Measurements from ENCODE around the gene NSL1. TPM values are rescaled to one million over a fixed set of nuclear protein-coding genes. Genes with fewer than 3 reads are reported as not detected.
A peak's percentile ranks its signal among the peaks of the same experiment; 100 is the strongest.
"Not testable (repeated sequence)": the region's sequence is repeated elsewhere in the genome, so short reads cannot be mapped to it uniquely, and the experiment has no call there.

The NSL1 gene
- polyA plus RNA-seq, 1 donor from 2014 or later: 71.5 TPM

DNA sequence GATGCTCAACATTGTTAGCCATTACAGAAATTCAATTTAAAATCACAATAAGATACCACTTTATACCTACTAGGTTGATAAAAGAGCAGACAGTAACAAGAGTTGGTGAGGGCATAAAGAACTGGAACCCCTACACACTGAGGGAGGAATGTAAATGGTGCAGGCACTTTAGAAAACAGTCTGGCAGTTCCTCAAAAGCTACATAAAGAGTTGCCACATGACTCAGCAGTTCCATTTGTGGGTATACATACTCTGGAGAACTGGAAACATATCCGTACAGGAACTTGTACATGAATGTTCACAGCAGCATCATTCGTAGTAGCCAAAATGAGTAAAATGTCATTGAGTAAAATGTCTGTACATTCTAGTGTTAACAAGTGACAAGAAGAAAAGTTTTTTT is 17.0 kb downstream of the NSL1 start:
- peaks cover 10 to 13% (median 11%) of the 10 kb centered on the region in 3 donors for H3K9me3 Mint-ChIP-seq
- H3K4me1 Mint-ChIP-seq: peaks cover 11 to 25% (median 21%) of the 10 kb centered on the region in 3 donors
- H3K27me3 Mint-ChIP-seq: no peaks in the 10 kb centered on the region
- peak overlapping the region in 1 of 3 donors; percentile 59 for H3K27ac Mint-ChIP-seq
- peaks cover 21% of the 10 kb centered on the region for H3K36me3 Mint-ChIP-seq
- no peak overlapping the region for H3K4me3 Mint-ChIP-seq

GRCh38 chr1:212773011-212773410 is 18.6 kb downstream of the NSL1 start:
- Mint-ChIP-seq H3K27me3 (no peaks in the 10 kb centered on the region), H3K9me3 (peaks cover 18 to 21% (median 19%) of the 10 kb centered on the region in 3 donors), H3K36me3 (peaks cover 25% of the 10 kb centered on the region), H3K4me3 (peak overlapping the region in 1 of 4 donors; percentile 17), H3K4me1 (peaks cover 12 to 25% (median 21%) of the 10 kb centered on the region in 3 donors), H3K27ac (no peak overlapping the region)

DNA sequence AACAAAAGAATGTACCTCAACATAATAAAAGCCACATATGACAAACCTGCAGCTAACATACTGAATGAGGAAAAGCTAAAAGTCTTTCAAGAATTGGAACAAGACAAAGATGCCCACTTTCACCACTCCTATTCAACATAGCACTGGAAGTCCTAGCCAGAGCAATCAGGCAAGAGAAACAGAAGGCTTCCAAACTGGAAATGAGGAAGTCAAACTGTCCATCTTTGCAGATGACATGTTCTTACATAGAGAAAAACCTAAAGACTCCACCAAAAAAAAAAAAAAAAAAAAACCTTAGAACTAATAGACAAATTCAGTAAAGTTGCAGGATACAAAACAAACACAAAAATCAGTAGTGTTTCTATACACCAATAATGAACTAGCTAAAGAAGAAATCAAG is 20.2 kb downstream of the NSL1 start:
- Mint-ChIP-seq H3K27ac (no peak overlapping the region), H3K4me3 (no peak overlapping the region), H3K4me1 (peaks cover 17 to 22% (median 21%) of the 10 kb centered on the region in 3 donors), H3K9me3 (peaks cover 18 to 24% (median 24%) of the 10 kb centered on the region in 3 donors), H3K36me3 (peaks cover 24% of the 10 kb centered on the region), H3K27me3 (no peaks in the 10 kb centered on the region)

DNA sequence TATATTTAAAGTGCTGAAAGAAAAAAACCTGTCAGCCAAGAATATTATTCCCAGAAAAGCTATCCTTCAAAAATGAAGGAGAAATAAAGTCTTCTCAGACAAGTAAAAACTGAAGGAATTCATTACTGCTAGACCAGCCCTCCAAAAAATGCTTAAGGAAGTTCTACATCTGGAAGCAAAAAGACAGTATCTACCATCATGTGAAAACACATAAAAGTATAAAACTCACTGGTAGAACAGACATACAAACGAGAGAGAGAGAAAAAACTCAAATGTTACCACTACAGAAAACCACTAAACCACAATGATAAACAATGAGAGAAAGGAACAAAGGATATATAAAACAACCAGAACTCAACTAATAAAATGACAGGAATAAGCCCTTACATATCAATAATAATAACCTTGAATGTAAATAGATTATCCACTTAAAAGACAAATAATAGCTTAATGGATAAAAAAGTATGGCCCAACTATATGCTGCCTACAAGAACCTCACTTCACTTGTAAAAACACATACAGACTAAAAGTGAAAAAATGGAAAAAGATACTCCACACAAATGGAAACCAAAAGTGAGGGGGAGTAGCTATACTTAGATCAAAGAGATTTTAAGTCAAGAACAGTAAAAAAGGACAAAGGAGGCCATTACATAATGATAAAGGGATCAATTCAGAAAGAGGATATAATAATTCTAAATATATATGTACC is 22.0 kb downstream of the NSL1 start:
- Mint-ChIP-seq H3K9me3 (peaks cover 18 to 24% (median 24%) of the 10 kb centered on the region in 3 donors), H3K4me3 (no peak overlapping the region), H3K27ac (no peak overlapping the region), H3K36me3 (peaks cover 27% of the 10 kb centered on the region), H3K27me3 (no peaks in the 10 kb centered on the region), H3K4me1 (peaks cover 21 to 27% (median 27%) of the 10 kb centered on the region in 3 donors)

DNA sequence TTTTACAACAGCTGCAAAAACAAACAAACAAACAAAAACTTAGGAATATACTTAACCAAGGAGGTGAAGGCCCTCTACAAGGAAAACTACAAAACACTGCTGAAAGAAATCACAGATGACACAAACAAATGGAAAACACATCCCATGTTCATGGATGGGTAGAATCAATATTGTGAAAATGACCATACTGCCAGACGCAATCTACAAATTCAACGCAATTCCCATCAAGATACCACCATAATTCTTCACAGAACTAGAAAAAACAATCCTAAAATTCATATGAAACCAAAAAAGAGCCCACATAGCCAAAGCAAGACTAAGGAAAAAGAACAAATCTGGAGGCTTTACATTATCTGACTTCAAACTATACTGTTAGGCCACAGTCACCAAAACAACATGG is 24.8 kb downstream of the NSL1 start:
- H3K36me3 Mint-ChIP-seq: peaks cover 17% of the 10 kb centered on the region
- H3K4me1 Mint-ChIP-seq: peaks cover 10 to 22% (median 16%) of the 10 kb centered on the region in 3 donors
- H3K27me3 Mint-ChIP-seq: not testable (repeated sequence)
- peak overlapping the region in 1 of 4 donors; percentile 42 for H3K4me3 Mint-ChIP-seq
- H3K9me3 Mint-ChIP-seq: peaks cover 16 to 24% (median 24%) of the 10 kb centered on the region in 3 donors
- peak overlapping the region in 1 of 3 donors; percentile 48 for H3K27ac Mint-ChIP-seq

GRCh38 chr1:212764718-212765281 is 26.8 kb downstream of the NSL1 start:
- not testable (repeated sequence) for H3K4me3 Mint-ChIP-seq, H3K36me3 Mint-ChIP-seq, H3K27me3 Mint-ChIP-seq
- Mint-ChIP-seq H3K27ac (peak overlapping the region in 1 of 3 donors; percentile 64), H3K9me3 (peaks cover 9 to 15% (median 14%) of the 10 kb centered on the region in 3 donors), H3K4me1 (peaks cover 12 to 20% (median 14%) of the 10 kb centered on the region in 3 donors)

DNA sequence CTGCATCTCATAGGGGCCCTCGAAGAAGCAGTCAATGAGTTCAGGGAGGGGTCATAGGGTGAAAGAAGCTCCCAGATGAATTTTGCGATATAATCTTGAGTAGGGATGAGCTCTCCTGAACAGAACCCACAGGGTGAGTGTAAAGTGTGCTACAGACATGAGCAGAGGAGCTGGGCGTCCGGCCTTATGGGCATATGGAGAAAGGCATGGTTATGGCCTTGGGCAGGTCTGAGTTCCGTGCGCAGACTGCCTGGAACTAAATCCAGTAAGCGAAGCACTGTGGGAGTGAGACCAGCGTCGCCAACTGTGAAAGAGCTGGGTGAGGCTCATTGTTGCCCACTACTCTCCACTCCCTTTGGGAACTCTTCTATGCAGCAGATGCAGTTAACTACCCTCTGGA is 28.7 kb downstream of the NSL1 start:
- Mint-ChIP-seq H3K9me3 (peaks cover 0 to 4% (median 4%) of the 10 kb centered on the region in 3 donors), H3K27ac (peak overlapping the region in 1 of 3 donors; percentile 71)

GRCh38 chr1:212762234-212762633 is 29.3 kb downstream of the NSL1 start:
- Mint-ChIP-seq H3K36me3 (peaks cover 3% of the 10 kb centered on the region), H3K9me3 (peaks cover 0 to 4% (median under 1%) of the 10 kb centered on the region in 3 donors), H3K4me3 (no peak overlapping the region), H3K27ac (no peak overlapping the region), H3K27me3 (no peaks in the 10 kb centered on the region), H3K4me1 (peaks cover 6 to 24% (median 11%) of the 10 kb centered on the region in 3 donors)

More for the DNA sequence above, 28.7 kb downstream of the NSL1 start:
- H3K4me3 Mint-ChIP-seq: no peak overlapping the region
- H3K4me1 Mint-ChIP-seq: peaks cover 10 to 24% (median 11%) of the 10 kb centered on the region in 3 donors
- H3K27me3 Mint-ChIP-seq: no peaks in the 10 kb centered on the region
- H3K36me3 Mint-ChIP-seq: peaks cover 5% of the 10 kb centered on the region

DNA sequence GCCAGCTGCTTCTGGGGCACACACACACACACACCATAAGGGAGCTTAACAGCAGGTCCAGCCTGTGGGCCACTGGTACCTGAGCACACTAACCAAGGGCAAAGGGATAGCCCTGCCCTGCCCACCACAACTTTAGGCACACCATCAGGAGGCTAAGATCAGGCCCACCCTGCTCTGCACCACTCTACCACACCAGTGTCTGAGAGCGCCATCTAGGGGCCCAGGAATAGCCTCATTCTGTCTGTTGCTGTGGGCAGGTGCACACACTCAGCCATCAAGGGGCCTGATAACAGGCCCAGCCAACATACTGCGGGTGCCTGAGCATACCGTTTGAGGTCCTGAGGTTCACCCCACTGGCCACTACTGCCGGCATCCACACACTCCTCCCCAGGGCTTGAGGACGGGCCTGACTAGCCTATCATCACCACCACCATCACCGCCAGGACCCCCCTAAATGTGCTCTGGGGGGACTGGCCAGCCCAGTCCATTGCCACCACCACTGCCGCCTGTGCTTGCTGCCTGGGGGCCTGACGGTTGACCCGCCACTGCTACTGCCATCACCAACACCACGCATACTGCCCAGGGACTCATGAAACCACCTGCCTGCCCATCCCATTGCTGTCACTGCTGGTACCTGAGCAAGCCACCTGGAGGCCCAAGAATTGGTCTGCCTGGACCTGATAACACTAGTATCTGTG is 31.3 kb downstream of the NSL1 start:
- Mint-ChIP-seq H3K36me3 (no peaks in the 10 kb centered on the region), H3K27ac (peak overlapping the region in 1 of 3 donors; percentile 78), H3K27me3 (no peaks in the 10 kb centered on the region), H3K4me1 (peaks cover 3 to 22% (median 11%) of the 10 kb centered on the region in 3 donors), H3K4me3 (no peak overlapping the region), H3K9me3 (no peaks in the 10 kb centered on the region)

DNA sequence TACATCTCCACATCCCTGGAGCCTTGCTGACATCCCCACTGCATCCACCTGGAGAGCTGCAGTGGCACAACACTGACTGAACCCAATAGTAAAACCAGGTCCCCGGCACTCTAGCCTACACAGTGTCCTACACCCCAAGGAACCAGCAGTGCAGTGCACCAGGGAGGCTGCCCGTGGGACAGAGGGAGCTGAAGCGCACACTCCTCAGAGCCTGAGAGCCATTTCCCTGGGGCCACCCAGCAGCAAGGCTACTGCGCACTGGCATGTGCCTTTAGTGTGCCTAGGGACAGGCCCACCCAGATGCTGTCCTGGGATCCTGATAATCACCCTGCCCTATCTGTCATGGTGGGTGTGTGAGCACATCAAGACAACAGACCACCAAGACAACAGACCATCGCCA is 31.9 kb downstream of the NSL1 start:
- H3K4me3 Mint-ChIP-seq: no peak overlapping the region
- H3K27ac Mint-ChIP-seq: peak overlapping the region in 1 of 3 donors; percentile 78
- no peaks in the 10 kb centered on the region for H3K36me3 Mint-ChIP-seq
- no peaks in the 10 kb centered on the region for H3K27me3 Mint-ChIP-seq
- H3K9me3 Mint-ChIP-seq: no peaks in the 10 kb centered on the region
- H3K4me1 Mint-ChIP-seq: peaks cover 5 to 20% (median 6%) of the 10 kb centered on the region in 3 donors

GRCh38 chr1:212754680-212755079 is 36.9 kb downstream of the NSL1 start:
- Mint-ChIP-seq H3K36me3 (no peaks in the 10 kb centered on the region), H3K27me3 (no peaks in the 10 kb centered on the region), H3K27ac (peak overlapping the region in 2 of 3 donors; percentile 14 to 71), H3K4me1 (peaks cover 29 to 38% (median 34%) of the 10 kb centered on the region in 3 donors), H3K4me3 (peak overlapping the region in 1 of 4 donors; percentile 15), H3K9me3 (no peaks in the 10 kb centered on the region)

- H3K27ac Mint-ChIP-seq: peak overlapping the region in 2 of 3 donors; percentile 71 to 74
- peak overlapping the region; percentile 1 to 91 (median 42) for H3K4me3 Mint-ChIP-seq
- peaks cover 29 to 38% (median 34%) of the 10 kb centered on the region in 3 donors for H3K4me1 Mint-ChIP-seq
- no peaks in the 10 kb centered on the region for H3K27me3 Mint-ChIP-seq
- no peaks in the 10 kb centered on the region for H3K36me3 Mint-ChIP-seq
- no peaks in the 10 kb centered on the region for H3K9me3 Mint-ChIP-seq
Observed at GRCh38 chr1:212754193-212754592, 37.4 kb downstream of the NSL1 start.

DNA sequence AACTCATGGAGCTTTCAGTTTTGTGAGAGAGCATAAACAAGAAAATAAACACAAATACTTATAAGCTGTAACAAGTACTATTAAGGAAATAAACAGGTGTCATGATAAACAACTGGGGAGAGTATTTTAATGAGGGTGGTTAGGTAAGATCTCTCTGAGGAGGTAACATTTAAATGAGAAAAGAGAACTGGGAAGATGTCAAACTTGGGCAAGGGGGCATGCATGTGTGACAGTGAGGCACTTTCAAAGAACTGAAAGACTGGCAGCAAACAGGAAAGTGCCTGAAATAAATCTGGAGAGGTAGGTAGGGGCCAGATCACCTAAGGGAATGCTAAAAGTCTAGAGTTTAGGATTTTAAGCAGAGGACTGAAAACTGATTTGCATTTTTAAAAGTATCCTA is 37.8 kb downstream of the NSL1 start:
- no peaks in the 10 kb centered on the region for H3K36me3 Mint-ChIP-seq
- peak overlapping the region; percentile 1 to 91 (median 42) for H3K4me3 Mint-ChIP-seq
- H3K4me1 Mint-ChIP-seq: peaks cover 29 to 37% (median 34%) of the 10 kb centered on the region in 3 donors
- H3K27ac Mint-ChIP-seq: peak overlapping the region in 1 of 3 donors; percentile 71
- no peaks in the 10 kb centered on the region for H3K27me3 Mint-ChIP-seq
- H3K9me3 Mint-ChIP-seq: no peaks in the 10 kb centered on the region

DNA sequence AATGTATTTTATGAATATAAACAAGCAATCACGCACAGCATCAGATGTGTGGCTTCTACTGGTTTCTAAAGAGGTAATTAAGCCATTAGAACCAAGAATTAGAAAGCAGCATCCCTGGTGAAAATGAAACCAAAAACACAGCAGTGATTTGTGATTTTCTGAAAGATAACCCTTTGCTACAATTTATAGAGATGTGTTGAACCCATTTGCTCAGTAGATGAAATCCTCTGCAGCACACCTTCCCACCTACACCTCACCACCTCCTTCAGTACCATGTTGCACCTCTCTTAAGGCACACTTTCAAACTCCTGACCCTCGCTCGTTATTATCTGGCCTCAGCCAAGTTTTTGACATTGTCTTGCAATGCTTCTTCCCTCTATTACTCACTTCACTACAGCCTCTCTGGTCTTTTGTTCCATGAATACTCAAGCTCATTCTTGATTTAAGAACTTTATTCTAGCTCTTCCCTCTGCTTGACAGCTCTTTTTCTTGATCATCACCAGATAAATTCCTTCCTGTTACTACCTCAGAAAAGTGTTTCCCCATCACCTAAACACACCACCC is 38.6 kb downstream of the NSL1 start:
- Mint-ChIP-seq H3K27ac (peak overlapping the region; percentile 33 to 93 (median 85)), H3K4me3 (peak overlapping the region; percentile 35 to 91 (median 67)), H3K4me1 (peaks cover 29 to 36% (median 34%) of the 10 kb centered on the region in 3 donors), H3K9me3 (no peaks in the 10 kb centered on the region), H3K27me3 (no peaks in the 10 kb centered on the region), H3K36me3 (no peaks in the 10 kb centered on the region)

Measured in IgD-negative memory B cell (primary cell).